Measurements from ENCODE around the gene CFAP74.

The CFAP74 gene

GRCh38 chr1:1967879-1968278, 35.7 kb downstream of the CFAP74 start:
- DNase-seq (ENCODE audit: low read depth) = no peak

DNA sequence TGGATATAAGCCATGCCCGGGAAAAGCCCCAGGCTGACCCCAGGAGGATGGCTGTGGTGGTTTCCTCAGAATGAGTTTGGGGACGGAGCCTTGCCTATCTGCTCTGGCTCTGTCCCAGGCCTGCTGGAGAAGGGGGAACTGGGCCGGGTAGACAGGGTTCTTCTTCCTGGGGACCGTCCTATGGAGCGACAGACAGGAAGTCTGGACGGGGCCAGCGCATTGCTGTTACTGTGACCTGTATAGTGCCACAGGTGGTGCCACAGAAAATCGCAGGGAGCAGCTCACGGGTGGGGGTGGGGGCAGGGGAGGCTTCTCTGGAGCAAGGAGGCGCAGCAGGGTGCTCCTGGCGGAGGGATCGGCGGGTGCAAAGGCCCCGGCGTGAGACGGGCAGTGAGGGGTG, 36.4 kb downstream of the CFAP74 start:
- no peak for DNase-seq (ENCODE audit: low read depth)

DNA sequence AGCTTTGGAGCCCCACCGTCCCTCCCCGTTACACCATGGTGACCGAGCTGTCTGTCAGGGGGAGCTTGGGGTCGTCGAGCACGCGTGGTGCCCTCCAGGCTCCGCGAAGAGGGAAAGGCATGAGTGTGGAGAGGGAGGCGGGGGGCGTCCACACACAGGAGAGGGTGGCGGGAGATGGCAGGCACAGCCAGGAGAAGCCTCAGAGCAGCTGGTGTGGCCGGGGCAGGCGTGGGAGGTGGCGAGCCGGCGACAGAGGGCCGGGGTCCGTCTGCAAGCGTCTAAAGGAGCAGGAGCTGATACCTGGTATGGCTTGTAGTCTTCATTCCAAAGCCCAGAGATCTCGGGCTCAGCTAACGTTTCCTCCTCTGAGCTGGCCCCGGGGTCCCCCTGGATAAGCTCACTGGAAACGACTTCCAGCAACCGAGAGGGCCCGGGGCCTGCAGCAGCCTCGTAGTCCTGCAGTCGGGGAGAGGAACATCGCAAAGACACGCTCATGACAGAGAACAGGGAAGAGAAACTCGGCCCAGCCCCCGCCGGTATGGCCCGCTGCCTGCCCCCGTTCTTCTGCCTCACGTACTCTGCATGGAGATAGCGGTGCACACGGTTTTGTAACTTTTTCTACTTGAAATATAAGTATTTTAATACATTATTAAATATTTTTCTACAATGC, 37.4 kb downstream of the CFAP74 start:
- DNase-seq (ENCODE audit: low read depth) = no peak

DNA sequence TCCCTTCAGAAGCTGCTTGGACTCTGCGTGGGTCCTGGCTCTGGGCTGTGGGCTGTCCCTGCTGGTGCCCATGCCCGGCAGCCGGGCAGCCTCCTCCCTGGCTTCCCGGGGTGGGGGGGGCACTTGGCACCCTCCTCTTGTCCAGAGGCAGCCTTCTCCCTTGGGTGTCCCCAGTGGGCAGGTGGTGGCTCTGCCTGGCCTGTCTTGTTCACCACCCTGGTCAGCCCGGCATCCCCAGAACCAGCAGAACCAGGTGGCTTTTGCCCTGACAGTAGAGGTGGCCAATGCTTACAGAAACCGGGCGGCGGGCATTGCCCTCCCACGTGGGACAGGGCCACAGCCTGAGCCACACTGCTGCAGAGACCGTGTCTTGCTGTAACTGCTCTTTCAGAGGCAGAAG, 38.0 kb downstream of the CFAP74 start:
- no peak for DNase-seq (ENCODE audit: low read depth)

- no peak for DNase-seq (ENCODE audit: low read depth)
Observed at GRCh38 chr1:1964811-1965210, 38.8 kb downstream of the CFAP74 start.

GRCh38 chr1:1963570-1963969, 40.0 kb downstream of the CFAP74 start:
- DNase-seq (ENCODE audit: low read depth) = no peak

DNA sequence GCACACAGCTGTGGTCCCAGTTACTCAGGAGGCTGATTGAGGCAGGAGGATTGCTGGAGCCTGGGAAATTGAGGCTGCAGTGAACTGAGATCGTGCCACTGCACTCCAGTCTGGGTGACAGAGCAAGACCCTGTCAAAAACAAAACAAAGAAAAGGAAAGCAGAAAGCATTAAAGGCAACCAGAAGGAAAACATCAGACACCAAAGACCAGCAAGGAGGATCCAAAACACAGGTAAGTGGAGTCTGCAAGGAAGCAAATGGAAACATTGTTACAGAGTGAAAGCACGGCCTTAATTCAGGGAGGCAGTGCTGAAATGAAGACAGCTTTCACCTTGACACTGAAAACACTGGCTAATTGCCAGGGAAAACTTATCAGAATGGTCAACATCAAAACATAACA, 40.8 kb downstream of the CFAP74 start:
- no peak for DNase-seq (ENCODE audit: low read depth)

GRCh38 chr1:1960480-1961196, 42.9 kb downstream of the CFAP74 start:
- no peak for DNase-seq (ENCODE audit: low read depth)

DNA sequence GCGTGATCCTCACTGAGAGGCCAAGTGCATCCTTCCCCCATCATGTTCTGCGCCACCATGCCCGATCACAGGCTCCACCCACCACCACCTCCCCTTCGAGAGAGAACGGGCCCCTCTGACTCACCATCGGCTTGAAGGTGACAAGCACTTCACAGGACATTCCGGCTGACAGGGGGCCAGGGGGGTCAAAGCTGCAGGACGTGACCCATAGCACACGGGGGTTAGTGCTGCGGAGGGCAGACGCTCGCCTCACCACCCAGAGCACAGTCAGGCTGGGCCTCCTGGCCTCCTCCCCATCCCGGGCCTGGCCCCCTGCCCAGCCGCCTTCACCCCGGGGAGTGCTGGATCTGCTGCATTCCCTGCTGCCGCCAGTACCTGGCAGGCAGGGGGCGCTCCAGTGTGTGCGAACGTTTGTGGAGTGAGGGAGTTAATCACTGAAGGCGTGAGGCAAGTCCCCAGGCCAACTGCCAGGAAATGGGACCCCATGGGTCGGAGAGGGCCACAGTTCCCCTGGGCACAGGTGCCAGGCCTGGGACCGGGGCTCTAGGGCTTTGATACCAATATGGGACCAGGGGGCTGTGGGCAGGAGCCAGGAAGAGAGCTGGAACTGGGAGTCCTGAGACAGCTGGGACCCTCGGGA, 43.6 kb downstream of the CFAP74 start:
- peak; percentile 64 for DNase-seq (ENCODE audit: low read depth)

- no peak for DNase-seq (ENCODE audit: low read depth)
Observed at GRCh38 chr1:1959459-1959839, 44.1 kb downstream of the CFAP74 start.

- no peak for DNase-seq (ENCODE audit: low read depth)
Observed at GRCh38 chr1:1958071-1958541, 45.5 kb downstream of the CFAP74 start.

- DNase-seq (ENCODE audit: low read depth) = no peak
Observed at GRCh38 chr1:1957533-1957961, 46.0 kb downstream of the CFAP74 start.

GRCh38 chr1:1956586-1957532, 46.7 kb downstream of the CFAP74 start:
- no peak for DNase-seq (ENCODE audit: low read depth)

- DNase-seq (ENCODE audit: low read depth) = no peak
Observed at GRCh38 chr1:1956101-1956500, 47.5 kb downstream of the CFAP74 start.

- DNase-seq (ENCODE audit: low read depth) = no peak
Observed at GRCh38 chr1:1955621-1956094, 47.9 kb downstream of the CFAP74 start.

GRCh38 chr1:1954831-1955441, 48.6 kb downstream of the CFAP74 start:
- DNase-seq (ENCODE audit: low read depth) = no peak

GRCh38 chr1:1954015-1954414, 49.6 kb downstream of the CFAP74 start:
- DNase-seq (ENCODE audit: low read depth) = no peak

DNA sequence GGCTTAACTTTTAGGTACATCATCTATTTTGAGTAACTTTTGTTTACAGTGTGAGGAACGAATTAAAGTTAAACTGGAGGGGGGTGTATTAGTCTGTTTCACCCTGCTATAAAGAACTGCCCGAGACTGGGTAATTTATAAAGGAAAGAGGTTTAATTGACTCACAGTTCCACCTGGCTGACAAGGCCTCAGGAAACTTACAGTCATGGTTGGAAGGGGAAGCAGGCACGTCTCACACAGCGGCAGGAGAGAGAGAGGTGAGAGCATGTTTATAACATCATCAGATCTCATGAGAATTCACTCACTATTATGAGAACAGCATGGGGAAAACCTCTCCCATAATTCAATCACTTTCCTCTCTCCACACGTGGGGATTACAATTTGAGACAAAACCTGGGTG, 52.6 kb downstream of the CFAP74 start:
- no peak for DNase-seq (ENCODE audit: low read depth)

DNA sequence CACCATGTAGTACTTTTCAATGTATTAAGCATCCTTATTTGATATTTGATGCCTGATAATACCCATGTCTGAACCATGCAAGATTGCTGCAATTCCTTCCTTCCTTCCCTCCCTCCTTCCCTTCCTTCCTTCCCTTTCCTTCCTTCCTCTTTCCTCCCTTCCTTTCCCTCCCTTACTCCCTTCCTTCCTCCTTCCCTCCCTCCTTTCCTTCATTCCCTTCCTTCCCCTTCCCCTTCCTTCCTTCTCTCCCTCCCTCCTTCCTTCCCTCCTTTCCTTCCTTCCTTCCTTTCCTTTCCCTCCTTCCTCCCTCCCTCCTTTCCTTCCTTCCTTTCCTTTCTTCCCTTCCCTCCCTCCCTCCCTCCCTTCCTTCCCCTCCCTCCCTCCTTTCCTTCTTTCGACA, 54.8 kb downstream of the CFAP74 start:
- DNase-seq (ENCODE audit: low read depth) = no peak

DNA sequence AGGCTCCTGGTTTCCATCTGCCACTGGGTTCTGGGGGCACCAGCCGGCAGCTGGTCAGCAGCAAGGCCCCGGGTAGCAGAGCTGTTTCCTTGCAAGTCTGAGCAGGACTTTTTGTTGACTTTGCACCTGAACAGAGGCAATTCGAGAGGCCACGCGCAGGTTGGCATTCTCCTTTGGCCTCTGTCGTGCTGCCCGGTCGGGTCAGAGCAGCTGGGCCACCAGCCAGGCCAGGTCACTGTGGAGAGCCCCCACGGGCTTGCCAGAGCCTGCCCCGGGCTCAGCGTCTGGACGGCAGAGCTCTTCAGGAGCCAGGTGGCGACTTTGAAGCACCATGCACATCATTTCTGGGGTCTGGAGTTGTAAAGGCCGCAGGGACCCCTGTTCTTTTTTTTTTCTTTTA, 56.1 kb downstream of the CFAP74 start:
- no peak for DNase-seq (ENCODE audit: low read depth)

- DNase-seq (ENCODE audit: low read depth) = no peak
Observed at GRCh38 chr1:1946540-1946939, 57.0 kb downstream of the CFAP74 start.
